Caco-2 (cell line): ENCODE data around the gene PSTK. TPM values are rescaled to one million over a fixed set of nuclear protein-coding genes. Genes with fewer than 3 reads are reported as not detected.

ENCODE experiments used
- Bru-seq: library from RNA; stranded (reverse); fragments of 400-500 nt; gene quantifications from one replicate; lab custom pipeline; 2021; lab: Mats Ljungman, UMichigan
- BruChase-seq, 2 experiments: library from RNA; stranded (reverse); fragments of 400-500 nt; gene quantifications; one replicate each; lab custom pipeline; 2021; lab: Mats Ljungman, UMichigan
- BruUV-seq: library from RNA; stranded (reverse); fragments of 400-500 nt; replicated peaks from 2 replicates; lab custom pipeline; 2021; lab: Mats Ljungman, UMichigan
- CTCF ChIA-PET: fragments of 300-600 bp; sonication (Branson Sonifier 250); formaldehyde crosslinking; loops from one replicate; lab custom pipeline; 2022; ENCODE audit warnings: antibody characterized with exemption; lab: Charles Lee
- POLR2A ChIA-PET: fragments of 300-600 bp; sonication (Branson Sonifier 250); formaldehyde crosslinking; loops from one replicate; lab custom pipeline; 2022; ENCODE audit warnings: antibody characterized with exemption; lab: Charles Lee
- DNase-seq, 2 experiments: peaks; one replicate each; pipeline versions ENCODE4 v3.0.0 to v3.0.0-alpha.2; 2020 to 2022
- H3K27me3 ChIP-seq: replicated peaks from 2 replicates; pipeline ENCODE4 v1.6.0; 2011; ENCODE audit warnings: low read length; ENCODE audit not compliant: control insufficient read depth, insufficient read depth
- H3K36me3 ChIP-seq: 2 replicates; pipeline ENCODE4 v1.5.1; 2011; ENCODE audit warnings: low read length; ENCODE audit not compliant: control insufficient read depth, insufficient read depth
- H3K4me1 ChIP-seq: fragments of 250-450 bp; sonication (Bioruptor Pico); 2 replicates; pipeline ENCODE4 v1.5.1; 2020; ENCODE audit warnings: mild to moderate bottlenecking
- H3K4me3 ChIP-seq: 2 replicates; pipeline ENCODE4 v1.5.1; 2011; ENCODE audit warnings: low read depth, mild to moderate bottlenecking, control low read depth, low read length
- H3K9me3 ChIP-seq: fragments of 250-450 bp; sonication (Bioruptor Pico); 2 replicates; pipeline ENCODE4 v1.5.1; 2020; ENCODE audit warnings: mild to moderate bottlenecking, moderate library complexity
- H3K27ac Mint-ChIP-seq: one replicate; pipeline ENCODE4 v1.8.0; 2022; ENCODE audit warnings: mixed read lengths; ENCODE audit not compliant: unreplicated experiment
- H3K27me3 Mint-ChIP-seq: one replicate; pipeline ENCODE4 v1.8.0; 2022; ENCODE audit warnings: mixed read lengths; ENCODE audit not compliant: insufficient read depth, unreplicated experiment
- H3K36me3 Mint-ChIP-seq: one replicate; pipeline ENCODE4 v1.8.0; 2022; ENCODE audit warnings: mild to moderate bottlenecking, mixed read lengths; ENCODE audit not compliant: insufficient read depth, unreplicated experiment
- H3K4me1 Mint-ChIP-seq: one replicate; pipeline ENCODE4 v1.8.0; 2022; ENCODE audit warnings: low read depth, mixed read lengths; ENCODE audit not compliant: unreplicated experiment
- H3K4me3 Mint-ChIP-seq: one replicate; pipeline ENCODE4 v1.8.0; 2022; ENCODE audit warnings: mild to moderate bottlenecking, moderate library complexity, mixed read lengths; ENCODE audit not compliant: unreplicated experiment
- H3K9me3 Mint-ChIP-seq: one replicate; pipeline ENCODE4 v1.8.0; 2022; ENCODE audit warnings: mixed read lengths; ENCODE audit not compliant: unreplicated experiment
- intact Hi-C: fragments of 100-400 bp; cut with micrococcal nuclease; formaldehyde crosslinking; loops from one replicate; pipeline ENCODE4 v1.10.0; 2022; ENCODE audit not compliant: unreplicated experiment
- long read RNA-seq: library from polyadenylated mRNA; stranded (forward); transcript quantifications from one replicate; pipeline ENCODE4 v2.0.0, GENCODE V29; 2022
- total RNA-seq: library from RNA; stranded (reverse); gene quantifications from 2 replicates; pipeline ENCODE4 v1.2.3, GENCODE V29; 2022
- TF ChIP-seq, protein P1 (sequence below), 2 experiments: fragments of 200-600 bp in 1 of 2; IDR thresholded peaks; 1 replicate in 1 of 2; 2 replicates in 1 of 2; pipeline versions ENCODE4 v1.5.1 to v1.8.0; 2011 to 2022; ENCODE audit warnings: antibody characterized with exemption in 1 of 2, control low read depth in 1 of 2, inconsistent platforms in 1 of 2, low read depth in 1 of 2, low read length in 1 of 2, mild to moderate bottlenecking in 1 of 2, moderate library complexity in 1 of 2; ENCODE audit not compliant: insufficient read depth in 1 of 2, severe bottlenecking in 1 of 2, unreplicated experiment in 1 of 2

Gene PSTK
- total RNA-seq (8.2 and 9.1 TPM in 2 replicates), Bru-seq, nascent RNA (percentile 69 among the genes with signal in this experiment), BruChase-seq, experiment 1, labeled RNA remaining after a 2-hour chase (percentile 68 among the genes with signal in this experiment), BruChase-seq, experiment 2, labeled RNA remaining after a 6-hour chase (percentile 60 among the genes with signal in this experiment)
- long read RNA-seq, transcript PSTK-203 (6 exons, 1,098 nt), result major isoform, 12 of 34 reads
- long read RNA-seq, partial matches to known transcripts, result 0 of 34 reads
- long read RNA-seq, other reads (novel, unspliced or antisense), result 18 of 34 reads

GRCh38 chr10:122980209-122981065, at the start of gene PSTK:
PSTK (plus strand) TSS chr10:122980401; CDS start chr10:122980480, 79 bp downstream.
- BruUV-seq, result TSS peak; percentile 85
- POLR2A ChIA-PET, result interaction anchor here (1.5 to 2.3 kb wide), 2 partner anchors 26 to 27 kb away, joined by 11 to 16 read pairs; partner anchors contain the start of genes C10orf88 and IKZF5
- H3K4me3 Mint-ChIP-seq, result peak within 1 kb of the TSS; percentile 90

DNA sequence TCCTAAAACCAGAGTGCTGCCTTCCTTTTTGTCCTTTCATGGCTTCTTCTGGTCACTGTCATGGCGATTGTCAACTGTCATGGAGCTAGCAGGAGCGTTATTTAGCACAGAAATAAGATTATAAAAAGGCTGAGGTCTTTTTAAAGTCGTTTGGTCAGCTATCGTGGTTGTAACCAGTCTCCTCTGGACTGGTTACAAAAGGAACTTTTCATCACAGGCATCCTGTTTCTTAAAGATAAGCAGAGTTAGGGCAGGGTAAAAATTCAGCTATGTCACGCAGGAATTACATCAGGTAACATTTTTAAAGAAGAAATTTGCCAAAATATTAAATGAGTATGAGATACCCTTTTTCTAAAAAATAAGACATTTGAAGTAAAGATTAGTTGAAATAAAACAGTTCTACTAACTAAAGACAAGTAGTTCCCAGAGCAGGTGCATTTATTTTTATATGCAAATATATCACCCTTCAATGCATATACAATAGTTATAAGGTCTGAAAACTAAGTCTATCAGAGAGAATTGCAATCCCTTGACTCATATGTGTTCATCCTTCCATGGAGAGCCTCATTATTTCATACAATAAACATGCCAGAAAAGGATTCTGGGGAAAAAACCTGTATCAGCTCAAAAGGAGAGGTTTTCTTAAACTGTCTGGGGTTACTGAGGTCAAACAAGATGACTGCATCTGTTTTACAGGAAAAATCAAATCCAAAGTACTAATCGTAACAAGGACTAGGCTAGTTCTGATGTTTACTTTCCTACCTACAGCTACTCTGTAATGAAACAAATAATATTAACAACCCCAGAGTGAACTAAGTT, 48.9 kb upstream of the PSTK start:
- TF ChIP-seq, protein P1, sequence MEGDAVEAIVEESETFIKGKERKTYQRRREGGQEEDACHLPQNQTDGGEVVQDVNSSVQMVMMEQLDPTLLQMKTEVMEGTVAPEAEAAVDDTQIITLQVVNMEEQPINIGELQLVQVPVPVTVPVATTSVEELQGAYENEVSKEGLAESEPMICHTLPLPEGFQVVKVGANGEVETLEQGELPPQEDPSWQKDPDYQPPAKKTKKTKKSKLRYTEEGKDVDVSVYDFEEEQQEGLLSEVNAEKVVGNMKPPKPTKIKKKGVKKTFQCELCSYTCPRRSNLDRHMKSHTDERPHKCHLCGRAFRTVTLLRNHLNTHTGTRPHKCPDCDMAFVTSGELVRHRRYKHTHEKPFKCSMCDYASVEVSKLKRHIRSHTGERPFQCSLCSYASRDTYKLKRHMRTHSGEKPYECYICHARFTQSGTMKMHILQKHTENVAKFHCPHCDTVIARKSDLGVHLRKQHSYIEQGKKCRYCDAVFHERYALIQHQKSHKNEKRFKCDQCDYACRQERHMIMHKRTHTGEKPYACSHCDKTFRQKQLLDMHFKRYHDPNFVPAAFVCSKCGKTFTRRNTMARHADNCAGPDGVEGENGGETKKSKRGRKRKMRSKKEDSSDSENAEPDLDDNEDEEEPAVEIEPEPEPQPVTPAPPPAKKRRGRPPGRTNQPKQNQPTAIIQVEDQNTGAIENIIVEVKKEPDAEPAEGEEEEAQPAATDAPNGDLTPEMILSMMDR (IDR thresholded peaks at IDR 0.05; ENCODE audit: insufficient read depth in 1 of 2, low read depth in 1 of 2, low read length in 1 of 2, severe bottlenecking in 1 of 2, unreplicated experiment in 1 of 2), result no peak
- no peaks in the 10 kb centered on the region for H3K4me1 Mint-ChIP-seq
- ChIA-PET POLR2A (interaction anchor here (0.7 kb wide), 1 partner anchor 25 kb away, joined by 3 read pairs; no protein-coding TSS in a partner anchor), CTCF (no interaction called here)
- Histone ChIP-seq H3K9me3 (0 out of 2 replicates have a peak, but pooled peaks cover 3% of the 10 kb centered on the region), H3K36me3 (no peaks in the 10 kb centered on the region), H3K27me3 (no peaks in the 10 kb centered on the region), H3K4me1 (no peaks in the 10 kb centered on the region), H3K4me3 (no peak overlapping the region)
- no peak overlapping the region for H3K27ac Mint-ChIP-seq
- H3K9me3 Mint-ChIP-seq, result no peaks in the 10 kb centered on the region
- intact Hi-C loops, result no loop called here
- no TSS peak for BruUV-seq
- H3K4me3 Mint-ChIP-seq, result no peak overlapping the region
- peaks cover 4% of the 10 kb centered on the region for H3K36me3 Mint-ChIP-seq
- no peak for DNase-seq
- no peaks in the 10 kb centered on the region for H3K27me3 Mint-ChIP-seq

More at GRCh38 chr10:122980209-122981065, at the start of gene PSTK:
- Mint-ChIP-seq H3K9me3 (no peaks in the 10 kb centered on the region), H3K36me3 (peaks cover 16% of the 10 kb centered on the region), H3K4me1 (peaks cover 5% of the 10 kb centered on the region), H3K27ac (peak within 1 kb of the TSS; percentile 96), H3K27me3 (no peaks in the 10 kb centered on the region)
- TF ChIP-seq, protein P1 (IDR thresholded peaks at IDR 0.05; ENCODE audit: insufficient read depth in 1 of 2, low read depth in 1 of 2, low read length in 1 of 2, severe bottlenecking in 1 of 2, unreplicated experiment in 1 of 2), result peak; percentile 93 to 95
- CTCF ChIA-PET, result interaction anchor here (0.6 to 1.5 kb wide), 5 partner anchors 17 to 640 kb away, joined by 3 to 4 read pairs (median 4); partner anchors contain the start of gene C10orf88
- no peaks in the 10 kb centered on the region for H3K27me3 ChIP-seq
- H3K9me3 ChIP-seq, result no peaks in the 10 kb centered on the region
- peak within 1 kb of the TSS; percentile 94 for H3K4me3 ChIP-seq
- no peaks in the 10 kb centered on the region for H3K36me3 ChIP-seq
- intact Hi-C loops, result loop anchor here (1.0 to 2.0 kb wide), 2 partner anchors 26 to 28 kb away; partner anchors contain the start of genes ACADSB, C10orf88 and IKZF5
- no peaks in the 10 kb centered on the region for H3K4me1 ChIP-seq
- DNase-seq, result peak; percentile 92 to 93
